Pancreas (tissue), 10 donors: ENCODE results near the gene SLCO1C1. TPM values are rescaled to one million over a fixed set of nuclear protein-coding genes. Genes with fewer than 3 reads are reported as not detected.

Experiments used
- ATAC-seq, 4 donors: fragments of 200-7000 bp; cut with Tn5 transposase; one replicate each; pipeline versions ENCODE4 v1.8.0 to v1.9.1; 2020; ENCODE audit warnings: mild to moderate bottlenecking in 4 of 4, moderate library complexity in 4 of 4
- DNase-seq, 6 donors: peaks; one replicate each; pipeline ENCODE4 v3.0.0-alpha.2; 2020
- FAIRE-seq: peaks from 2 replicates; lab custom pipeline; 2012; peaks lifted over from hg19 to GRCh38; lab: Jason Lieb, UNC
- H3K27ac ChIP-seq, 4 donors: fragments of 200-600 bp; sonication (generic); 1 replicate in 3 of 4; 2 replicates in 1 of 4; pipeline versions ENCODE4 v1.5.0 to v1.8.0; 2020
- H3K27me3 ChIP-seq, 4 donors: fragments of 200-600 bp; one replicate each; pipeline ENCODE4 v1.8.0; 2021
- H3K36me3 ChIP-seq, 3 donors: fragments of 200-600 bp; sonication (generic) in 1 of 3; one replicate each; pipeline versions ENCODE4 v1.5.0 to v1.8.0; 2020 to 2021
- H3K4me1 ChIP-seq, 3 donors: fragments of 200-600 bp; one replicate each; pipeline ENCODE4 v1.8.0; 2021
- H3K4me3 ChIP-seq, 4 donors: fragments of 200-600 bp; sonication (generic) in 2 of 4; one replicate each; pipeline versions ENCODE4 v1.5.0 to v1.8.0; 2020 to 2021
- H3K9me3 ChIP-seq, 4 donors: fragments of 200-600 bp; one replicate each; pipeline ENCODE4 v1.8.0; 2021
- WGBS, 2 donors: extraction: QIAGEN DNeasy Blood & Tissue Kit; methylation state at CpG; one replicate each; pipeline ENCODE4 v1.1.7; 2013; 5-methylcytosine and 5-hydroxymethylcytosine counted together
- intact Hi-C, 3 donors: fragments of 100-400 bp; cut with DNase I; formaldehyde crosslinking; loops; one replicate each; pipeline versions ENCODE4 v1.11.1 to v1.14.2; 2022
- polyA plus RNA-seq, 2 donors: library from polyadenylated mRNA; stranded (reverse); fragments of 200-250 nt; gene quantifications; one replicate each; pipeline ENCODE4 v1.2.3, GENCODE V29; 2013
- total RNA-seq, 6 donors: library from RNA; stranded (reverse); fragmentation: NEBNext Ultra II Directional in 4 of 6; extraction: Animal tissue kit (Norgen Biotek cat#: 25700) in 4 of 6; gene quantifications; one replicate each; pipeline versions ENCODE4 v1.2.1 to v1.2.4, GENCODE V29; 2021 to 2023
- TF ChIP-seq, protein P1 (sequence below), 4 donors: fragments of 200-600 bp; sonication (generic) in 3 of 4; IDR thresholded peaks; one replicate each; pipeline versions ENCODE4 v1.5.0 to v1.8.0; 2021; ENCODE audit warnings: antibody characterized with exemption in 4 of 4
- donor health status: healthy with polysubstance abuse.
- donor health status: DM: no; HTN: no; CAD: no; lungs with moderate emphysema.
- donor health status: DM: no; HTN: no; CAD: no.
- donor health status: control.
- donor health status: control.
- donor health status: Bipolar disorder and iron deficiency.
- donor health status: DM: yes; HTN: yes; CAD: no.
- donor health status: DM: no; HTN: no; CAD: no.
- donor health status: DM: no; HTN: no; CAD: no.
- donor health status: DM: yes; HTN: yes; CAD: no.

The SLCO1C1 gene
- total and polyA plus RNA-seq, 8 donors = 0.08 to 0.60 (median 0.34) TPM

GRCh38 chr12:20704860-20705259 lies 9.7 kb downstream of the SLCO1C1 start:
- H3K36me3 ChIP-seq = no peaks in the 10 kb centered on the region
- H3K9me3 ChIP-seq = no peaks in the 10 kb centered on the region
- no peaks in the 10 kb centered on the region for H3K27me3 ChIP-seq
- intact Hi-C loops = no loop called here
- no peak overlapping the region for H3K4me3 ChIP-seq
- no peak for ATAC-seq
- 43 to 48% methylated on average over 6 of the region's 6 CpGs for WGBS, 2 donors
- TF ChIP-seq, protein P1, sequence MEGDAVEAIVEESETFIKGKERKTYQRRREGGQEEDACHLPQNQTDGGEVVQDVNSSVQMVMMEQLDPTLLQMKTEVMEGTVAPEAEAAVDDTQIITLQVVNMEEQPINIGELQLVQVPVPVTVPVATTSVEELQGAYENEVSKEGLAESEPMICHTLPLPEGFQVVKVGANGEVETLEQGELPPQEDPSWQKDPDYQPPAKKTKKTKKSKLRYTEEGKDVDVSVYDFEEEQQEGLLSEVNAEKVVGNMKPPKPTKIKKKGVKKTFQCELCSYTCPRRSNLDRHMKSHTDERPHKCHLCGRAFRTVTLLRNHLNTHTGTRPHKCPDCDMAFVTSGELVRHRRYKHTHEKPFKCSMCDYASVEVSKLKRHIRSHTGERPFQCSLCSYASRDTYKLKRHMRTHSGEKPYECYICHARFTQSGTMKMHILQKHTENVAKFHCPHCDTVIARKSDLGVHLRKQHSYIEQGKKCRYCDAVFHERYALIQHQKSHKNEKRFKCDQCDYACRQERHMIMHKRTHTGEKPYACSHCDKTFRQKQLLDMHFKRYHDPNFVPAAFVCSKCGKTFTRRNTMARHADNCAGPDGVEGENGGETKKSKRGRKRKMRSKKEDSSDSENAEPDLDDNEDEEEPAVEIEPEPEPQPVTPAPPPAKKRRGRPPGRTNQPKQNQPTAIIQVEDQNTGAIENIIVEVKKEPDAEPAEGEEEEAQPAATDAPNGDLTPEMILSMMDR (IDR thresholded peaks at IDR 0.05) = no peak
- H3K4me1 ChIP-seq = no peaks in the 10 kb centered on the region
- FAIRE-seq = no peak
- no peak for DNase-seq
- H3K27ac ChIP-seq = no peak overlapping the region

DNA sequence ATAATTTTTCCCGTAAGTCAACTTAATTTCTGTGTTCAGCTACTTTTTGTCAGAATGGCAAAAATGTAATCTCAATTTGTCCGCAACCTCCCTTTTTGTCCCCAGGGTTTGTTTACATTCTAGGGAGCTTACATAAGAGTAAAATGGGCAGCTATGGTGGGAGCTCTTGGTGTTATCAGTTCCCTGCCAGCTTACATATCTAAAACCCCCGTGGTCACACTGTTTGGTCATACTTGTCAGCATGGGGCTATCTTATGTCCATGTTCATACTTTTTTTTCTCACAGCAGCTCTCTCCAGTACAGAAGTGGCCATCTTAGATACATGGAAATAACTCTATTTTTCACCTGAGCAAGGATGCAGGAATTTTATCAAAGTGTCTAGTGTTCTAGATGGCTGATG lies 16.7 kb downstream of the SLCO1C1 start:
- H3K4me3 ChIP-seq = no peak overlapping the region
- no peak for FAIRE-seq
- TF ChIP-seq, protein P1 (IDR thresholded peaks at IDR 0.05) = no peak
- intact Hi-C loops = no loop called here
- ATAC-seq = no peak
- H3K4me1 ChIP-seq = no peaks in the 10 kb centered on the region
- H3K27me3 ChIP-seq = no peaks in the 10 kb centered on the region
- no peaks in the 10 kb centered on the region for H3K36me3 ChIP-seq
- H3K27ac ChIP-seq = no peak overlapping the region
- no peaks in the 10 kb centered on the region for H3K9me3 ChIP-seq
- no peak for DNase-seq
- WGBS, 2 donors = 52 to 67% methylated on average over 3 of the region's 3 CpGs

DNA sequence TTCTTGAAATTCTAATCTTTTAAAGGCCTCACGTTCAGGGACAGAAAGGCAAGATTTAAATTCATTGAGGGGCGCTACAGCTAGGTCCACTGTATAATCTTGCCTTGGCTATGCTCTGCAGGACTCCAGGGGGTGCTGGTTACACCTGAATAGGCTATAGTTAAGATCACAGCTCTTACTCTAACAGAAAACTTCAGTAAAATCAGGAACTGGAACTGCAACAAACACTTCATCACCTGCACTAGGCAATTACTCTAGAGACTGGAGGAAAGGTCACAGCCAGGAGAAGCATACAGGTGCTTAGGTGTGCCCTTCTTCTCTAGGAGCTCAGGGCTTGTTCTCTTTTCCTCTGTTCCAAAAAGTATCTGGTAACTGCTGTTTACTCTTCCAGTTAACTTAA lies 20.9 kb downstream of the SLCO1C1 start:
- H3K27ac ChIP-seq = no peak overlapping the region
- H3K27me3 ChIP-seq = no peaks in the 10 kb centered on the region
- ATAC-seq (no peak), DNase-seq (no peak), FAIRE-seq (no peak)
- no peak overlapping the region for H3K4me3 ChIP-seq
- H3K9me3 ChIP-seq = no peaks in the 10 kb centered on the region
- H3K36me3 ChIP-seq = no peaks in the 10 kb centered on the region
- TF ChIP-seq, protein P1 (IDR thresholded peaks at IDR 0.05) = no peak
- H3K4me1 ChIP-seq = no peaks in the 10 kb centered on the region
- intact Hi-C loops = no loop called here
- WGBS, 2 donors = 54 to 70% methylated on average over 2 of the region's 2 CpGs

GRCh38 chr12:20716985-20717384 lies 21.9 kb downstream of the SLCO1C1 start:
- no peak for FAIRE-seq
- TF ChIP-seq, protein P1 (IDR thresholded peaks at IDR 0.05) = no peak
- Histone ChIP-seq H3K4me1 (no peaks in the 10 kb centered on the region), H3K4me3 (no peak overlapping the region), H3K27ac (no peak overlapping the region), H3K9me3 (no peaks in the 10 kb centered on the region), H3K36me3 (no peaks in the 10 kb centered on the region), H3K27me3 (no peaks in the 10 kb centered on the region)
- ATAC-seq = no peak
- WGBS, 2 donors = 67 to 76% methylated on average over 1 of the region's 1 CpG
- no peak for DNase-seq
- intact Hi-C loops = no loop called here

- no peak overlapping the region for H3K4me3 ChIP-seq
- H3K4me1 ChIP-seq = no peaks in the 10 kb centered on the region
- DNase-seq = no peak
- H3K27ac ChIP-seq = no peak overlapping the region
- no peaks in the 10 kb centered on the region for H3K36me3 ChIP-seq
- no peaks in the 10 kb centered on the region for H3K9me3 ChIP-seq
- FAIRE-seq = no peak
- intact Hi-C loops = no loop called here
- H3K27me3 ChIP-seq = no peaks in the 10 kb centered on the region
- no peak for ATAC-seq
- whole genome bisulfite sequencing, 2 donors = 57 to 74% methylated on average over 4 of the region's 4 CpGs
- TF ChIP-seq, protein P1 (IDR thresholded peaks at IDR 0.05) = no peak
These were observed 23.2 kb downstream of the SLCO1C1 start for GRCh38 chr12:20718294-20718693.
